DND-41 (cell line): Measurements from ENCODE around the gene PDE4D.
A peak's percentile ranks its signal among the peaks of the same experiment; 100 is the strongest.

Source experiments
- ATAC-seq: fragments of 200-7000 bp; cut with Tn5 transposase; 3 replicates; pipeline ENCODE4 v1.9.1; 2021; ENCODE audit warnings: low read depth; ENCODE audit not compliant: insufficient read depth
- DNase-seq: peaks from one replicate; pipeline ENCODE4 v3.0.0-alpha.2; 2020
- H2AFZ ChIP-seq: 2 replicates; pipeline ENCODE4 v1.6.0; 2012; ENCODE audit warnings: low read depth, low read length
- H3K27ac ChIP-seq: 2 replicates; pipeline ENCODE4 v1.5.1; 2012; ENCODE audit warnings: low read length, inconsistent platforms
- H3K27me3 ChIP-seq: fragments of 200-600 bp; sonication (generic); 2 replicates; pipeline ENCODE4 v1.6.0; 2012; ENCODE audit warnings: low read length, mild to moderate bottlenecking, inconsistent platforms; ENCODE audit not compliant: insufficient read depth, poor library complexity
- H3K36me3 ChIP-seq: 2 replicates; pipeline ENCODE4 v1.5.1; 2012; ENCODE audit warnings: low read length, inconsistent platforms; ENCODE audit not compliant: insufficient read depth
- H3K4me1 ChIP-seq: 2 replicates; pipeline ENCODE4 v1.5.1; 2012; ENCODE audit warnings: mild to moderate bottlenecking, low read length; ENCODE audit not compliant: insufficient read depth
- H3K4me2 ChIP-seq: 2 replicates; pipeline ENCODE4 v1.6.0; 2012; ENCODE audit warnings: mild to moderate bottlenecking, moderate library complexity, low read length, inconsistent platforms; ENCODE audit not compliant: insufficient read depth
- H3K4me3 ChIP-seq, 2 experiments: fragments of 200-600 bp in 1 of 2; shearing (Covaris generic) in 1 of 2; 2 replicates each; pipeline ENCODE4 v1.5.1; 2012 to 2016; ENCODE audit warnings: inconsistent platforms in 2 of 2, low read length in 2 of 2, mild to moderate bottlenecking in 2 of 2, low read depth in 1 of 2, moderate library complexity in 1 of 2
- H3K79me2 ChIP-seq: 2 replicates; pipeline ENCODE4 v1.6.0; 2012; ENCODE audit warnings: low read length, inconsistent platforms; ENCODE audit not compliant: insufficient read depth
- H3K9ac ChIP-seq: 2 replicates; pipeline ENCODE4 v1.6.0; 2012; ENCODE audit warnings: low read depth, mild to moderate bottlenecking, inconsistent platforms, low read length, moderate library complexity
- H3K9me3 ChIP-seq: 2 replicates; pipeline ENCODE4 v1.5.1; 2012; ENCODE audit warnings: low read length, moderate library complexity, mild to moderate bottlenecking, inconsistent platforms; ENCODE audit not compliant: insufficient read depth, severe bottlenecking
- H4K20me1 ChIP-seq: 2 replicates; pipeline ENCODE4 v1.6.0; 2012; ENCODE audit warnings: low read length; ENCODE audit not compliant: insufficient read depth
- CTCF ChIP-seq: IDR thresholded peaks from 2 replicates; pipeline ENCODE4 v1.5.1; 2012; ENCODE audit warnings: borderline replicate concordance, low read length, moderate library complexity, mild to moderate bottlenecking; ENCODE audit not compliant: poor library complexity, severe bottlenecking; ENCODE audit errors: extremely low read depth
- EZH2 ChIP-seq: IDR thresholded peaks from 3 replicates; pipeline ENCODE4 v1.6.1; 2012; ENCODE audit warnings: borderline replicate concordance, low read depth, mild to moderate bottlenecking, moderate library complexity, low read length, inconsistent platforms; ENCODE audit not compliant: severe bottlenecking

The PDE4D gene

GRCh38 chr5:59299006-59299405 lies 594.5 kb downstream of the PDE4D start:
- Histone ChIP-seq H3K27ac (no peak overlapping the region), H3K9ac (no peak overlapping the region), H3K79me2 (no peaks in the 10 kb centered on the region), H2AFZ (no peak overlapping the region), H3K4me3 (no peak overlapping the region), H3K36me3 (no peaks in the 10 kb centered on the region), H3K9me3 (no peaks in the 10 kb centered on the region), H3K27me3 (no peaks in the 10 kb centered on the region), H4K20me1 (no peaks in the 10 kb centered on the region), H3K4me1 (no peaks in the 10 kb centered on the region), H3K4me2 (no peak overlapping the region)
- no peak for TF ChIP-seq CTCF
- TF ChIP-seq EZH2, result no peak
- DNase-seq (no peak), ATAC-seq (no peak)

GRCh38 chr5:59296317-59297264 lies 596.9 kb downstream of the PDE4D start:
- Histone ChIP-seq H3K9ac (no peak overlapping the region), H3K79me2 (no peaks in the 10 kb centered on the region), H3K4me1 (no peaks in the 10 kb centered on the region), H2AFZ (no peak overlapping the region), H3K9me3 (no peaks in the 10 kb centered on the region), H3K27ac (no peak overlapping the region), H4K20me1 (no peaks in the 10 kb centered on the region), H3K27me3 (no peaks in the 10 kb centered on the region), H3K4me3 (no peak overlapping the region), H3K4me2 (peak overlapping the region; percentile 26; the same call in 1 of the 2 replicates), H3K36me3 (no peaks in the 10 kb centered on the region)
- TF ChIP-seq EZH2 (no peak), CTCF (no peak)
- DNase-seq (no peak), ATAC-seq (peak; percentile 53; the same call in 1 of the 3 replicates)

- Histone ChIP-seq H3K4me1 (no peaks in the 10 kb centered on the region), H3K27ac (no peak overlapping the region), H3K79me2 (no peaks in the 10 kb centered on the region), H3K4me2 (no peak overlapping the region), H4K20me1 (no peaks in the 10 kb centered on the region), H3K4me3 (no peak overlapping the region), H3K27me3 (no peaks in the 10 kb centered on the region), H2AFZ (no peak overlapping the region), H3K36me3 (no peaks in the 10 kb centered on the region), H3K9me3 (no peaks in the 10 kb centered on the region), H3K9ac (no peak overlapping the region)
- DNase-seq (no peak), ATAC-seq (no peak)
- TF ChIP-seq CTCF, result no peak
- TF ChIP-seq EZH2, result no peak
Measured at GRCh38 chr5:59293700-59294099, 599.8 kb downstream of the PDE4D start.
